GM21515 (cell line): ENCODE results near the gene HSPA12B.

ENCODE experiments used
- ATAC-seq: cut with Tn5 transposase; IDR thresholded peaks from one replicate; pipeline ENCODE4 v1.9.1; 2021; ENCODE audit not compliant: unreplicated experiment

HSPA12B gene

DNA sequence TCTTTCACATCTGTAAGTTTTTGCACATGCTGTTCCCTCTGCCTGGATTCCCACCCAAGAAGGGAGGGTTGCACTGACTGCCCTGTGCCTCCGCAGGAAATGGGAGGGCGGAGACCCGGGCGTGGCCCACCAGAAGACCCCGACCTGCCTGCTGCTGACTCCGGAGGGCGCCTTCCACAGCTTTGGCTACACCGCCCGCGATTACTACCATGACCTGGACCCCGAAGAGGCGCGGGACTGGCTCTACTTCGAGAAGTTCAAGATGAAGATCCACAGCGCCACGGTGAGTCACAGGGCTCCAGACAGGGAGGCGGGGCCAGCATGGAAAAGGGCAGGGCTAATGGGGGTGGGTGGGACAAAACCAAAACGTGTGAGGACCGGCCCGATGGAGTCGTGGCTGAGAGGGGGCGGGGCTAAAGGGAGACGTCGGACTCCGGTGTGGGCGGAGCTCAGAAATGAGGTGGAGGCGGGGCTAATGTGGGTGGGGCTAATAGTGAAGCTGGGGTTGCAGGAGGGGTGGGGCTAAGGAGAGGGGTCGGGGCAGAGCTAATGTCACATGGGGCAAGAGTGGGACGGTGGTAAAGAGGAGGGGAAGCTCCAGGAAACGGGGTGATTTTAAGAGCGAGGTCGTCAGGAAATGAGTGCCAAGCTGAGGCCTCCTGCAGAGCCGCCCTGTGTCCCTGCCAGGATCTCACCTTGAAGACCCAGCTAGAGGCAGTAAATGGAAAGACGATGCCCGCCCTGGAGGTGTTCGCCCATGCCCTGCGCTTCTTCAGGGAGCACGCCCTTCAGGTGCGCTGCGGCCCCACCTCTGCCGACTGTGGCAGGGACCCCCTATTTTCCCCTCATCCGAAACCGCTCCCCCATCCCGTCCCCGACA lies 12.6 kb downstream of the HSPA12B start:
- no peak for ATAC-seq

DNA sequence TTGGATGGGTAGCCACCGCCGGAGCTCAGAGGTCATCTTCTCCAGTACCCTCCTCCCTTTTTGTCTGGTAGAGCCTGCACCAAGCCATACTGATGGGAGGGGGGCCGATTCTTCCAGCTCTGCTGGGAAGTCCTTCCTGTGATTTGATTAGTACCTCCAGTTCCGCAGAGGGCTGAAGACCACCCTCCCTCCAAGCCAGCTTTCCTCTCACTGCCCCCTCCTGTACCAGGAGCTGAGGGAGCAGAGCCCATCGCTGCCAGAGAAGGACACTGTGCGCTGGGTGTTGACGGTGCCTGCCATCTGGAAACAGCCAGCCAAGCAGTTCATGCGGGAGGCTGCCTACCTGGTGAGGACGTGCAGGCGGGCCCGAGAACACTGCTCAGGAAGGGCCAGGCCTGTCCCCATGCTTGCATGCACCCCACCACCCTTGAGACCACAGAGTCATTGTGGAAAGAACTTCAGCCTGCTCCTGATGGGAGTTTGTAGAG lies 13.2 kb downstream of the HSPA12B start:
- ATAC-seq, result no peak

DNA sequence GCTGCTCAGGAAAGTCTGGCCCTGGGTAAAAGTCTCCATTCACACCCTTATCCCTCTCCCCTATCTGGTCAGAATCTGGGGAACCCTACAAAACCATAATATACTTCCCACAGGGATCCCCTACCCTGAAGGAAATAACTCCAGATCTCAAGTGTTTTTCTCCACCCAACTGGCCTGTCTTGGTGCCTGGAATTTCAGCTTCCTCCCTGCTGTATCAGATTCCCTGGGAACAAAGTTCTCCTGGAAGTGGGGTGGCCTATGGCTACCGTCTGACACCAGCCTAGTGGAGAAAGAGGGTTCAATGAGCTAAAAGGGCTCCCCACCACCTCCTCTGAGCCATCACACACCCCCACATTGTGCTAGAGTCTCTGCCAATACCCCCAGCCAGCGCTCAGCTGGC lies 15.0 kb downstream of the HSPA12B start:
- no peak for ATAC-seq

DNA sequence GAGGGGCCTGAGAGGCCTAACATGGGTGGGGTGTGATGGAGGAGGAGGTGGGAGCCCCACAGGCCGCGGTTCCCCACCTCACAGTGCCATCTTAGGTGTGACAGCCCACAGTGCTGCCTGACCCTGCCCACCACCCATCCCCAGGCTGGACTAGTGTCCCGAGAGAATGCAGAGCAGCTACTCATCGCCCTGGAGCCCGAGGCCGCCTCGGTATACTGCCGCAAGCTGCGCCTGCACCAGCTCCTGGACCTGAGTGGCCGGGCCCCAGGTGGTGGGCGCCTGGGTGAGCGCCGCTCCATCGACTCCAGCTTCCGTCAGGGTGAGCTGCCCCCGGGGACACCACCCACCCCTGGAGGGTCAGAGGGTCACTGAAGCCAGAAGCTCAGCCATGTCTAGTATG lies 15.6 kb downstream of the HSPA12B start:
- no peak for ATAC-seq

DNA sequence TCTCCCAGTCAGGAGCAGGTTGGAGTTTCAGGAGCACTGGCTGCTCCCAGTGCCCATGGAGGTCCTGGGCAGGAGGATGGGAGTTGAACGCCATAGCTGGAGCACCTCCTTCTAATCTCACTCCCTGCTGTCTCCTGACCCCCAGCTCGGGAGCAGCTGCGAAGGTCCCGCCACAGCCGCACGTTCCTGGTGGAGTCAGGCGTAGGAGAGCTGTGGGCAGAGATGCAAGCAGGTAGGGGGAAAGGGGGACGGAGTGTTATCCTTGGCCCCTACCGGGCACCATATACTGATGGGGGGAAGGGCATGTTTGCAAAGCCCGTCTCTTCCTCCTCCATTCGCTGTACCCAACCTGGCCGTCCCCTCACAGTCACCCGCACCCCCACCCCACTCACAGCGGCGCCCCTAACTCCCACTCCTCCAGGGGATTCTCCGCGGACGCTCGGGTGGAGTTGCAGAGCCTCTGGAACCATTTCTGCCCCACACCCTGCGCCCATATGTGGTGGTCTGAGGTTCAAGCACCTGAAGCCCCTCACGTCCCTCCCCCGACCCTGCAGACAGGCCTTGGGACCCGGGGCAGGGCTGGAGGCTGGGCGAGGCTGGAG lies 16.7 kb downstream of the HSPA12B start:
- ATAC-seq, result no peak

DNA sequence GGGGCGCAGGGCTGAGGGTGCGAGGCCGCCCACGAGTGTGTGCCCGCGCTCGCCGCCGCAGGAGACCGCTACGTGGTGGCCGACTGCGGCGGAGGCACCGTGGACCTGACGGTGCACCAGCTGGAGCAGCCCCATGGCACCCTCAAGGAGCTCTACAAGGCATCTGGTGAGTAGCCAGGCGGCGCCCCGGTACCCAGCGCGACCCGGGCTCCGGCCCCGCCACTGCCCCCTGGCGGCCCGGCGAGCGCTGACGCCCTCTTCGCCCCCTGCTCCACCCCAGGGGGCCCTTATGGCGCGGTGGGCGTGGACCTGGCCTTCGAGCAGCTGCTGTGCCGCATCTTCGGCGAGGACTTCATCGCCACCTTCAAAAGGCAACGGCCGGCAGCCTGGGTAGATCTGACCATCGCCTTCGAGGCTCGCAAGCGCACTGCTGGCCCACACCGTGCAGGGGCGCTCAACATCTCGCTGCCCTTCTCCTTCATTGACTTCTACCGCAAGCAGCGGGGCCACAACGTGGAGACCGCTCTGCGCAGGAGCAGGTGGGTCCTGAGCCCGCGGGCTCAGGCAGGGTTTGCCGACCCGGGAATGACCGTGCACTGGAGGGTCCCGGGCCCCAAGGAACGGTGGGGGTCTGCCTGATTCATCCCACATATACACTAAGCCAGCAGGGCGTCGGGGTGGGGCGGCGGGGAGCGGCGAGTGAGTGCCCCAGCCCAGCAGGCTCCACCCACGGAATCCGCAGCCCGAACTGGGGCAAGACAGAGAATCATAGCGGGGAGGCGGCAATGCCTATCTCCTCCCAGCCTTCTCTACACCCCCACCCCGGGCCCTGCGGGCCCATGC lies 17.4 kb downstream of the HSPA12B start:
- no peak for ATAC-seq

DNA sequence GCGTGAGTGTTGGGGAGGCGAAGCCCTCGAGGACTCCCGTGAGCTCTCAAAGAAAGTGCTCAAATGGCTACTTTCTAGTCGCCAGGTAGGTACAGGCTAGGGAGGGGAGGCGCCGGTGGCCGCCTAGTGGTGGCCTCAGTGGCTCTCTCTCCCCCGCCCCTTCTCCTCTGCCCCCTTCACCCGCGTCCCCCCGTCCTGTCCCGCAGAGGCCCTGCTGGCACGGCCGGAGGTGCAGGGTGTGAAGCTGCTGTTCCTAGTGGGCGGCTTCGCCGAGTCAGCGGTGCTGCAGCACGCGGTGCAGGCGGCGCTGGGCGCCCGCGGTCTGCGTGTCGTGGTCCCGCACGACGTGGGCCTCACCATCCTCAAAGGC lies 18.8 kb downstream of the HSPA12B start:
- no peak for ATAC-seq

DNA sequence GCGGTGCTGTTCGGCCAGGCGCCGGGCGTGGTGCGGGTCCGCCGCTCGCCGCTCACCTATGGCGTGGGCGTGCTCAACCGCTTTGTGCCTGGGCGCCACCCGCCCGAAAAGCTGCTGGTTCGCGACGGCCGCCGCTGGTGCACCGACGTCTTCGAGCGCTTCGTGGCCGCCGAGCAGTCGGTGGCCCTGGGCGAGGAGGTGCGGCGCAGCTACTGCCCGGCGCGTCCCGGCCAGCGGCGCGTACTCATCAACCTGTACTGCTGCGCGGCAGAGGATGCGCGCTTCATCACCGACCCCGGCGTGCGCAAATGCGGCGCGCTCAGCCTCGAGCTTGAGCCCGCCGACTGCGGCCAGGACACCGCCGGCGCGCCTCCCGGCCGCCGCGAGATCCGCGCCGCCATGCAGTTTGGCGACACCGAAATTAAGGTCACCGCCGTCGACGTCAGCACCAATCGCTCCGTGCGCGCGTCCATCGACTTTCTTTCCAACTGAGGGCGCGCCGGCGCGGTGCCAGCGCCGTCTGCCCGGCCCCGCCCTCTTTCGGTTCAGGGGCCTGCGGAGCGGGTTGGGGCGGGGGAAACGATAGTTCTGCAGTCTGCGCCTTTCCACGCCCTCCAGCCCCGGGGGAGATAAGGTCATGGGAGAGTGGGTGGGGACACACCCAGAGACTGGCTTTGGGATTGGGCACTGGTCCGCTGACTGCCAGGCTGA lies 19.3 kb downstream of the HSPA12B start:
- no peak for ATAC-seq

DNA sequence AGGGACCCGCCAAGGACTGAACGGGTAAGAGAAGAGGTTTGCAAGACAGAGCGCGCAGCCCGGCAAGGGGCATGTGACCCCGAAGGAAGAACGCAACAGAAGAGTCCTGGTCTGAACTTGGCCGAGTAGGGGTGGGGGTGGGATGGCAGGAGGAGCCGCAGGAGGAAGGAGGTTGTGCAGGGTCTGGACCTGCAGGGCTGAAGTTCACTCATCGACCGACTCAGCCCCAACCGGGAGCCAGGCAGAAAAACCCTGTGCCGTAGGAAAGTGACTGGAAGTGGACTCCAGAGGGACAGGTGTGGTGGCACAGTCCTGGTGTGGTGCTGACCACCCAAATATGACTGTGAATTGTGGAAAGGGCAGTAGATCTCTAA lies 19.9 kb downstream of the HSPA12B start:
- no peak for ATAC-seq

DNA sequence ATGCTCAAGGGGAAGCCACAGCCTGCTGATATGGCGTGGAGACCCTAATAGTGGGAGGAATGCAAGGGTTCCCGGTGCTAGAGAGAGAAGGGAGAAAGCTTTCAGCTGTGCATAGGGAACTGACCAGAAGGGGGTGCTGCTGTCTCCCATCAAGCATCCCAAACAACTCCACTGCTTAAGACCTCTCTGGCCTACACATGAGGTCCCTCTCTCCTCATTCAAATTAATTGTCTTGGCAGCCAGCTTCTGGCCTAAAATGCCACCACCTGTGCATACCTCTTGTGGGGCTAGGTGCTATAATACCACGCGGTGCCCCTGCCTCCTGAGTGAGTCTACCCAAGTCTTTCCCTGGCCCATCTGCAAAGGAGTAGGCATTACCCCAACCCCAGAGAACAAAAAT lies 20.6 kb downstream of the HSPA12B start:
- no peak for ATAC-seq

DNA sequence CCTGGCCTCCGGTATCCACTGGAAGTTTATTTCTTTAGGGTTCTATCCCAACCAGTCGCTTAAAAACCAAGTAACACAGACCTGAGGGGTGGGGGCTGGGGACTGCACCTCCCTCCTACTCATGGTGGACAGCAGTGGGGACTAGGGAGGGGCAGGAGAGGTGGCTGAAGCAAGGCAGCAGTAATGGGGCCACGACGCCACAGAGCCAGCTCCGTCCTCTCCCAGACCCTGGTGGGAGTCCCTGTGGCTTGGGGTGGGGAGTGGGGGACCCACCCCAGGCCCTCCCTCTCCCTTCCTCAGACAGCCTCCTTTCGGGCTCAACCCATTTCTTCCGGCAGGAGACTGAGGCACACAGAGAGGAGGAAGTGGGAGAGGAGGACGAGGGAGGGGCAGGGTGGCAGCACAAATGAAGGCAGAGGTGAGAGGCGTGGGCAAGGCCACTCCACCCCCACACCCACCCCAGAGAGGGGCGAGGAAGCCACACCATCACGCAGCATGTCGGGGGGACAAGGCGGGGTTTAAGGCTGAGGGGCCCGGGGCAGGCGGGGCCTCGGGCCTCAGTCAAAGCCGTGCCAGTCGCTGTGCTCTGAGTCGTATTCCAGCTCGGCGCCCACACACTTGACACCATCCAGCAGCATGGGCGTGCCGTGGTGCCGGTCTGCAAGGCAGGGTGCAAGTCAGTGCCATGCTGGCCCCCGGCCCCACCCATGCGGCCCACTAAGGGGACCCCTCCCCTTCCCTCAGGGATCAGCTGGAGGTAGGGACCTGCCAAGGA lies 21.2 kb downstream of the HSPA12B start:
- no peak for ATAC-seq

DNA sequence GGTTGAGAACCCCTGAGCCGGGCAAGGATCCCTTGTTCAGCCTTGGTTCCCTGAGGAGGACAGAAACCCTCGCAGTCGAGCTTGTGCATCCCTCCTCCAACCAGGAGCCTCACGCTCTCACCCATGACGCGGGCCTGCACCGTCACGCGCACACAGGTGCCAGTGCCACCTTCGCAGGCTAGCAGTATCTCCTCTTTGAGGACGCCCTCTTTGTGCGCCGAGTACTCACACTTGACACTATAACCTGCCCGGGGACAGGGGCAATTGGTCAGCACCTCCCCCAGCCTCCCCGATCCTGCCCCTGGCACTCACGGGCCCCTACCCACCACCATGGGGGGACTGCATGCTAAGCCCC lies 21.8 kb downstream of the HSPA12B start:
- no peak for ATAC-seq

DNA sequence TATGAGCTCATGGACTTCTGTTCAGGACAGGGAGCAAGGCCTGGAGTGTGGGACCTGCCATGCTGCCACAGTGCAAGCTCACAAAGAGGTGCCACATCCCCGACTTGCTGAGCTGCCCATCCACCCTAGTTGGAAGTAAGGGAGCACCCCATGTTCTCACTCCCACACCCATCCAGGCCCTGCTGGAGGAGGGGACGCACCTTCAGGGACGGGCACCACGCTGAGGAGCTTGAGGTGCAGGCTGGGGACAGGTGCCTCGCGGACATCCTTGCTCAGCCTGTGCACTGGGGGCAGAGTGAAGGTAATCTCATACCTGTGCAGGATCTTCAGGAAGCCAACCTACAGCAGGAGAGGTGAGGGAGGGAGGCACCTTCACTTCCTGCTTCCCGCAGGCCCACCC lies 22.8 kb downstream of the HSPA12B start:
- ATAC-seq, result no peak

DNA sequence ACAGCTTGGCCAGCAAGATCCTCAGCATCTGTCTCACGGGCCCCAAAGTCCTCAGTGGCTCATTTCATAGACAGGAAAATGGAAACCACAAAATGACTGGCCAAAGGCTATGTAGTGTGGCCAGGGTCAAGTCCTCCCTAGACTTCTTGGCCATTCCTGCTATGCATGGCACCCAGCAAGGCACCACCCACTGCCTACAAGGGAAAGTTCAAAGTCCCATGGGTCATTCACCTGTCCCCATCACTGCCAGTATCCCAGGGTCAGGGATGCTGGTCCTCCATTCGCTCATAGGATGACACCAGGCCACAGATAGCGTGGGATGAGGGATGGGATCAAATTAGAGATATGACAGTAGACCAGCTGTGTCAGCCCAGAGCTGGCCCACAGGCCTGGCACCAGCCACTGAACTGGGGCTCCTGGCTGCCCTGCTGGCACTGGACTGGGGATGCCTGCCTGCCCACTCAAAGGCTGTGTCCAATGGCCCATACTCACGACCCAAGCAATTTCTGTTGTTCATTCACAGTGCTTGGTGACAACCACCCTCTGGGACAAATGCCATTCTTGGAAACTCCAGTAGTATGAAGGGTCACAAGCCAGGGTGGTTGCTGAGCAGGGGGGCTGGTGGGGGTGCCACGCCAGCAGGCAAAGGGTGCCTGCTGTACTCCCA lies 23.5 kb downstream of the HSPA12B start:
- no peak for ATAC-seq

DNA sequence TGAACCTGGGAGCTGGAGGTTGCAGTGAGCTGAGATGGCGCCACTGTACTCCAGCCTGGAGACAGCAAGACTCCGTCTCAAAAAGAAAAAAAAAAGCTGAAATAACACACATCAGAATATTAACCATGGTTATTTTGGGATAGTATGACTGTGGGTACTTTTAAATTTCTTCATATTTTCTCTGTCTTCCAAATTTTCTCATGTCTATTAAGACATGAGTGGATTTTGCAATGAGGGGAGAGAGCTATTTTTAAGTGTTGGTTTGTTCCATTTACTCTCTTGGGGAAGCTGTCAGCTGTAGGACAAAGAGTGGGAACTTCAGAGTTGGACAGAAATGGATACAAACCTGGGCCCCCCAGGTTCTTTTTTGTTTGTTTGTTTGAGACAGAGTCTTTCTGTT lies 24.8 kb downstream of the HSPA12B start:
- no peak for ATAC-seq

DNA sequence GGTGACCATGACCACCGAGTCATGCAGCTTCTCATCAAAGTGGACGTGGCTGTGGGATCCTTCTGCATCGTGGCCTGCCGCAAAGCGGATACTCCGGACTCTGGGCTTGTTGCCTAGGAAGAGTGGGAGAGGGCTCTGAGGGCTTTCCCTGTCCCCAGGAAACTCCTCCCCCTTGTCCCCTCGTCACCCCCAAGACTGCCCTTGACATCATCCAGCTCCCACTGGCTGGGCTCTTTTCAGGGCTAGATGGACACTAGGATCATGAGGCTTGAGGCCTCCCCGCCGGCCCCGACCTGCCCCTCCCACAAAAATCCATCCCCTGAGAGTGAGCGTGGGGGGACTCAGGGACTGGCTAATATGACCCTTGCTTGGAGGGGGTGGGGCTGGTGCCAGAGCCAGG lies 26.1 kb downstream of the HSPA12B start:
- ATAC-seq, result no peak

DNA sequence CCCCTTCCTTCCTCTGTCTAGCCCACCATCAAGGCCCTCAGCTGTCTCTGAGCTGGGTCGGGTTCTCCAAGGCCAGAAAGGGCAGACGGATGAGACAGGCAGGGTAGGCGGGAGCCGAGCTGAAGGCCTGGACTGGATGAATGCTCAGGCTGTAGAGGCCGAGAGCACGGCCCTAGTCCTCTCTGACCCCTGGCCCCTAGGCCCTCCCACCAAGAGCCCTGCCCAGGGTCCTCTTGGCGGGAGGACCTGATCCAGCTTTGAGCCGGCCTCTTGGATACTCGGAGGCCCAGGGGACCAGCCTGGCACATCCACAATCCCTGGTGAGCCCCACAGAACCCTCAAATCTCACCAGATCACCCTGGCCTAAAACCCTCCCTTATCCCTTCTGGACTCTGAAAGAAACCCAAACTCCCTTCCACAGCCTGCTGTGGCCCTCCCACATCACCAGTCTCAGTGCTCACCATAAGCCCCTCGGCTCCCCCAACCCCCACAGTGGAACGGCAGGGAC lies 26.9 kb downstream of the HSPA12B start:
- no peak for ATAC-seq

DNA sequence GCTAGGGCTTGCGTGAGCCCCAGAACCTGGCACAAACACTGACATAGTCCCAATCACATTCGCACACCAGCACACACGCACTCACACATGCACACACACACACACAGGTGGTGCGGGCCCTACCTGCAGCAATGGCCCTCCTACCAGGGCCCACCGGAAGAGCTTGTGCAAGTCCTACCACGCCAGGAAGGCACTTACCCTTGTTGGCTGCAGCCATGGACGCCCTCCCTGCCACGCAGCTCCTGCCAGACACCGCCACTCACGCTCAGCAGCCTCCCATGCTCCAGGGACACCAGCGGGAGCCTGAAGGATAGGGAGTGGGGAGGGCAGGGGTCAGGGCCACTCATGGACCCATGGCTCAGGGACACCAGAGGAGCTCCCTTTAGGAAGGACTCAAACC lies 27.4 kb downstream of the HSPA12B start:
- no peak for ATAC-seq

DNA sequence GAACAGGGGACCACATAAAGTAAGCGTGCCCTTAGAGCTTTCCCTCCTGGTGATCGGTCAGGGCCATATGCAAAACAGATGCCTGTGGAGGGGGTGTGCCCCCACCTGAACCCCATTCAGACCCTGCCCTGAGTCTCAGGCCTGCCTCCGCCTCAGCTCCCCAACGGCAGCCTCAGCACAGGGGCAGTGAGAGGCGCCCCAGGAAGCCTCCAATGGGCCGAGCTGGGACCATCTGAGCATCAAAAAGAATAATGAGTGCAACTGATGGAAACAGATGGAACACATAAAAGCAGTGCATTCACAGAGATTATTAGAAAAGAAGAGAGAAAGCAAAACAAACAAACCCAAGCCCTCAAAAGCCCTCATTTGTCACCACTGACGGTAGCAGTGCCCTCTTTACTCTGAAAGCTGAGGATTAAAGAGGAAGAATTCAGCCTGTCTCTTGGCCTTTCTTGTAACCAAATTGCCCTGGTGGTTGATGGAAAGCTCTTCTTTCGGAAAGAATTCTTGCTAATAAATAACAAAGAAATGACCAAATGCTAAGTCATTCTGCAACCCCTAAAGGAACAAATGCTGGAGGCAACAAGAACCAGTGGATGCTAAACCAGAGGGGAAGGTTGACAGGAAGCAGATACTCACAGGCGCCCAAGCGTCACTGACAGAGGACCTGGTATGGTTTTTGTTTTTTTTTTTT lies 28.3 kb downstream of the HSPA12B start:
- no peak for ATAC-seq
